Measurements from ENCODE around the gene FOXL2NB.
A peak's percentile ranks its signal among the peaks of the same experiment; 100 is the strongest.

FOXL2NB gene

DNA sequence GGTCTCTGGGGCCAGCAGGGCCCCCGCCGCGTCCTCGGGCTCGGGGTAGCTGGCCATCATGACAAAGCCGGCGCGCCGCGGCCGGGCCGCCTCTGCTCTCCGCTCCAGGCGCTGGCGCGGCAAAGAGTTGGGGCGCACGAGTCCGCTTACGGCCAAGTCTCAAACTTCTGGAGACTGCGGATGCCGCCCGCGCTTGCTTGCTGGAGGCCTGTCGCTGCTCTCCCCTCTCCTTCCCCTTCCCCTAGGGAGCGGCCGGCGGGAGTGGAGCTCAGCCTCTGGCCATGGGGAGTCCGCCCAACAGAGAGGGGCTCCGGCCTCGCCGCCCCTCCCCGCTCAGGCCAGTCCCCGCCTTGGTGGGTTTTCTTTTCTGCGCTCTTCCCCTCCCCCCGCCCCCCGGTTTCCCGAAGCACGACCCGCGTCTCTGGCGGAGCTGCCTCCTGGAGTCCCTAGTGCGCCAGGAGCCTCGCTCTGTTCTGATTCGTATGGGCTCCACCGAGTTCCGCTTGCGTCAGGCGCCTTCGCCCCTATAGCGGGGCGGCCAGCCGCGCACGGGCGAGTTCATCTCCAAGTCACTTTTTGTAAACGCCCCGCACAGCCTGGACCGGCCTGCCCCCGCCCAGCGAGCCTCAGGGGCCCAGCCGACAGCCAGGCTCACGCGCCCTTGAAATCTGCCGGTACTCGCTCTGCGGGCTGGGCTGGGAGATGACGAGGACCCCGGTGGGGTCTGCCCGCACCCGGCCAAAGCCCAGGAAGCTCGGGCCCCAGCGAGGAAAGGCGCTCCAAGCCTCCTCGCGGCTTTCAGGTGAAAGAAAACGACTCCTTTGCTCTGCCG, at the start of gene FOXL2NB, which contains the start of gene FOXL2:
FOXL2NB (plus strand) TSS at position 555 of the 832 bp plus-strand sequence; CDS start at position 703, 148 bp downstream.
FOXL2 (minus strand) TSS at position 475 of the 832 bp plus-strand sequence; CDS start at position 60, 415 bp downstream.
- H3K4me3 ChIP-seq (ENCODE audit: low read depth, low read length) = peak within 1 kb of the TSS; percentile 33
- TF ChIP-seq CTCF (IDR thresholded peaks at IDR 0.05; ENCODE audit: low read depth, low read length) = no peak

- H3K4me3 ChIP-seq (ENCODE audit: low read depth, low read length) = no peak overlapping the region
- no peak for TF ChIP-seq CTCF (IDR thresholded peaks at IDR 0.05; ENCODE audit: low read depth, low read length)
Observed at GRCh38 chr3:138898301-138898700, 48.7 kb upstream of the FOXL2NB start.

GRCh38 chr3:138898708-138899107, 48.3 kb upstream of the FOXL2NB start:
- no peak for TF ChIP-seq CTCF (IDR thresholded peaks at IDR 0.05; ENCODE audit: low read depth, low read length)
- no peak overlapping the region for H3K4me3 ChIP-seq (ENCODE audit: low read depth, low read length)

GRCh38 chr3:138899351-138899991, 47.5 kb upstream of the FOXL2NB start:
- TF ChIP-seq CTCF (IDR thresholded peaks at IDR 0.05; ENCODE audit: low read depth, low read length) = no peak

GRCh38 chr3:138901567-138901966, 45.5 kb upstream of the FOXL2NB start:
- TF ChIP-seq CTCF (IDR thresholded peaks at IDR 0.05; ENCODE audit: low read depth, low read length) = no peak
- H3K4me3 ChIP-seq (ENCODE audit: low read depth, low read length) = no peak overlapping the region

More at GRCh38 chr3:138899351-138899991, 47.5 kb upstream of the FOXL2NB start:
- no peak overlapping the region for H3K4me3 ChIP-seq (ENCODE audit: low read depth, low read length)

DNA sequence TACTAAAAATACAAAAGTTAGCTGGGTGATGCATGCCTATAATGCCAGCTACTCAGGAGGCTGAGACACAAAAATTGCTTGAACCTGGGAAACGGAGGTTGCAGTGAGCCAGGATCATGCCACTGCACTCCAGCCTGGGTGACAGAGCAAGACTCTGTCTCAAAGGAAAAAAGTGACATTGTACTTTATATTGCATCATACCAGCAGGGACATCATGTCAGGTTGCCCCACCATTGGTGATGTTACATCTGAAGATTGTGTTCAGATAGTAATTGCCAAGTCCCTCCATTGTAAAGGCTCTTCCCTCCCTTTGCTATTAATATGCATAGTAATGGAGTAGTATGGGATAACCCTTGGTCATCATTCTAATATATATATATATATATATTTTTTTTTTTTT, 44.8 kb upstream of the FOXL2NB start:
- H3K4me3 ChIP-seq (ENCODE audit: low read depth, low read length) = no peak overlapping the region
- TF ChIP-seq CTCF (IDR thresholded peaks at IDR 0.05; ENCODE audit: low read depth, low read length) = no peak

GRCh38 chr3:138907539-138907938, 39.5 kb upstream of the FOXL2NB start:
- no peak for TF ChIP-seq CTCF (IDR thresholded peaks at IDR 0.05; ENCODE audit: low read depth, low read length)
- H3K4me3 ChIP-seq (ENCODE audit: low read depth, low read length) = no peak overlapping the region
